GM12872 (cell line): ENCODE measurements around the gene SPATA25.

Experiments used
- CTCF ChIP-seq: IDR thresholded peaks from 3 replicates; pipeline ENCODE4 v1.5.1; 2011; ENCODE audit warnings: low read depth, mild to moderate bottlenecking, low read length, moderate library complexity; ENCODE audit not compliant: insufficient read depth

SPATA25 gene

GRCh38 chr20:45873409-45874103 is 13.9 kb downstream of the SPATA25 start:
- TF ChIP-seq CTCF = no peak

GRCh38 chr20:45872626-45873025 is 14.8 kb downstream of the SPATA25 start:
- no peak for TF ChIP-seq CTCF

DNA sequence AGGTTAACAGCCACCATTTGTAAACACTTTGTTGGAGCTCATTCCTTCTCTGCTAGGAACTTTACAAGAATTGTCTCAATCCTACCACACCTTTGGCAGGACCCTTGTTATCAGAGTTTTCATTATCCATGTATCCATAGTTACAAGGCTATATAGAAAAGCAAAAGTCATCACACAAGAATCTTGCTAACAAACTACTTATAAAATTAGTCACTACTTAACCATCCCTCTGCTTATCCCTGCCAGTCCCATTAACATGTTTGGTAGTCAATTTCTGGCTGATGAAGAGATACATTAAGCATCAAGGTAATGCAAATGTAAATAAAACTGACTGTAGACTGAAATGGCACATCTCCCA is 19.6 kb downstream of the SPATA25 start:
- TF ChIP-seq CTCF = no peak

GRCh38 chr20:45867136-45867818 is 20.1 kb downstream of the SPATA25 start:
- no peak for TF ChIP-seq CTCF

- TF ChIP-seq CTCF = no peak
Measured at GRCh38 chr20:45866454-45866853, 21.0 kb downstream of the SPATA25 start.

DNA sequence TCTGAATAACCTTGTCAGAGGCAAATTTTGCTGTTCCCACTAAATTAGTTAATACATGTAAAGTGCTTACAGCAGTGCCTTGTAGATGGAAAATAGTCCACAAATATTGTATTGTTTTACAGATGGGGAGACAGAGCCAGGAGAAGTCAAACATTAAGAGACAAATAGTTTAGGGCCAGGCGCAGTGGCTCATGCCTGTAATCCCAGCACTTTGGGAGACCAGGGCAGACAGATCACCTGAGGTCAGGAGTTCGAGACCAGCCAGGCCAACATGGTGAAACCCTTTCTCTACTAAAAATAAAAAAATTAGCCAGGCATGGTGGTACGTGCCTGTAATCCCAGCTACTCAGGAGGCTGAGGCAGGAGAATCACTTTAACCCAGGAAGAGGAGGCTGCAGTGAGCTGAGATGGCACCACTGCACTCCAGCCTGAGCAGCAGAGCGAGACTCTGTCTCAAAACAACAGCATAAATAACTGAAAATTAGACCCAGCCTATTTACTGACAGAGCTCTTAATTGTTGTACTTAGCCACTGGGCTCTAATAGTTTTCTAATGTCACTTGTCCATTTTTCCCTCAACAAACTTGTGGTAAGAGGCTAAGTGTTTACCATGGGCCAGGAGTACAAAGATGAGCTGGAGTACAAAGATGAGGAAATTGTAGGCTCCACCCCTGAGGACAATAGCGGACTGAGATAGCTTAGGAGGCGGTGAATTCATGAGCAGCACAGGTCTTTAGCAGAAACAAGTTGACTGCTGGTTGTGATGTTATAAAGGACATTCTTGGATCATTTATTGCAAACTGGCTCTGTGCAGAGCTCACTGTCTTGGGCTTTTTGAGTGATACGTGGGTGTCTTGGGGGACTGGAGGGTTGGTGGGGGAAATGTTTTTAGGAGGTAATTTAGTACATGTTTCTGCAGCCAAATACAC is 23.6 kb downstream of the SPATA25 start:
- TF ChIP-seq CTCF = no peak

DNA sequence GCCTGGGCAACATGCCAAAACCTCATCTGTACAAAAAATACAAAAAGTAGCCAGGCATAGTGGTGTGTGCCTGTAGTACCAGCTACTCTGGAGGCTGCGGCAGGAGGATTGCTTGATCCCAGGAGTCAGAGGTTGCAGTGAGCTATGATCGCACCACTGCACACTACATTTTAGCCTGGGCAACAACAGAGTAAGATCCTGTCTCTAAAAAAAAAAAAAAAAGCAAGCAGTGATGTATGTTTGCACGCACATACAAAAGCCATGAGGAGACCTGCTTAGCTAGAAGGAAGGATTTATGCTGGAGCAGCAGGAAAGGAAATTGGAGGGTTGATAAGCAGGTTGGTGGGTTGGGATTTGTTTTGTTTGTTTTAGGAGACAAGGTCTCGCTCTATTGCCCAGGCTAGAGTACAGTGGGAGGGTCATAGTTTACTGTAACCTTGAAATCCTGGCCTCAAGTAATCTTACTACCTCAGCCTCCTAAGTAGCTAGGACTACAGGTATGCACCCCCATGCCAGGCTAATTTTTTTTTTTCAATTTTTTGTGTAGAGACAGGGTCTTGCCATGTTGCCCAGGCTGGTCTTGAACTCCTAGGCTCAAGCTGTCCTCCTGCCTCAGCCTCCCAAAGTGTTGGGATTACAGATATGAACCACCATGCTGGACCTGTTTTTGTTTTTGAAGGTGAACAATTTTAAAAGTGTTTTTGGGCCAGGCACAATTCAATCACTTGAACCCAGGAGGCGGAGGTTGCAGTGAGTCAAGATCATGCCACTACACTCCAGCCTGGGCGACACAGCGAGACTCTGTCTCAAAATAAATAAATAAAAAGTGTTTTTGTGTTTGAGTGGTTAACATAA is 26.0 kb downstream of the SPATA25 start:
- TF ChIP-seq CTCF = no peak
